Fibroblast of mammary gland (primary cell): ENCODE measurements around the gene TSEN15.

ENCODE experiments used
- DNase-seq: peaks from one replicate; pipeline ENCODE4 v3.0.0-alpha.2; 2010; ENCODE audit warnings: low read depth
- H3K4me3 ChIP-seq: 2 replicates; pipeline ENCODE4 v1.5.1; 2011; ENCODE audit warnings: low read depth, mild to moderate bottlenecking, low read length, moderate library complexity; ENCODE audit not compliant: control insufficient read depth
- CTCF ChIP-seq: conservative IDR thresholded peaks from 2 replicates; pipeline ENCODE4 v1.5.1; 2011; ENCODE audit warnings: low read depth, low read length, inconsistent platforms; ENCODE audit not compliant: control insufficient read depth, insufficient read depth

The TSEN15 gene

GRCh38 chr1:184051485-184052193 lies at the start of gene TSEN15:
TSEN15 (plus strand) TSS chr1:184051730; CDS start chr1:184051756, 26 bp downstream.
- DNase-seq: peak; percentile 67
- no peak for TF ChIP-seq CTCF
- H3K4me3 ChIP-seq: peak within 1 kb of the TSS; percentile 93

GRCh38 chr1:184002071-184002470 lies 49.5 kb upstream of the TSEN15 start:
- TF ChIP-seq CTCF: no peak
- peak; percentile 81 for DNase-seq
- H3K4me3 ChIP-seq: no peak overlapping the region

GRCh38 chr1:184004935-184005334 lies 46.6 kb upstream of the TSEN15 start:
- no peak overlapping the region for H3K4me3 ChIP-seq
- no peak for DNase-seq
- TF ChIP-seq CTCF: no peak

GRCh38 chr1:184005506-184005905 lies 46.0 kb upstream of the TSEN15 start:
- H3K4me3 ChIP-seq: no peak overlapping the region
- no peak for TF ChIP-seq CTCF
- no peak for DNase-seq

- TF ChIP-seq CTCF: no peak
- no peak overlapping the region for H3K4me3 ChIP-seq
- DNase-seq: no peak
Observed at GRCh38 chr1:184010788-184011187, 40.7 kb upstream of the TSEN15 start.

- H3K4me3 ChIP-seq: no peak overlapping the region
- no peak for TF ChIP-seq CTCF
- DNase-seq: no peak
Observed at GRCh38 chr1:184012187-184012586, 39.3 kb upstream of the TSEN15 start.

GRCh38 chr1:184014271-184014670 lies 37.3 kb upstream of the TSEN15 start:
- H3K4me3 ChIP-seq: no peak overlapping the region
- no peak for DNase-seq
- no peak for TF ChIP-seq CTCF
